G401.6 (cell line): ENCODE results near the gene BRME1.

Experiments used
- FAIRE-seq: peaks from 2 replicates; lab custom pipeline; 2012; peaks lifted over from hg19 to GRCh38; lab: Jason Lieb, UNC

The BRME1 gene

GRCh38 chr19:13905634-13906520 is at the start of gene BRME1, which contains the start of gene CC2D1A:
Gene BRME1, minus strand, starts transcription at chr19:13906117. Its CDS starts 1,225 bp downstream, at chr19:13904892.
Gene CC2D1A, plus strand, starts transcription at chr19:13906201. Its CDS starts 241 bp downstream, at chr19:13906442.
- FAIRE-seq = no peak

- FAIRE-seq = no peak
These were observed 48.3 kb upstream of the BRME1 start for GRCh38 chr19:13954185-13954584.

- FAIRE-seq = no peak
These were observed 47.1 kb upstream of the BRME1 start for GRCh38 chr19:13952931-13953531.

- peak; percentile 97 for FAIRE-seq
These were observed 46.4 kb upstream of the BRME1 start, which contains the start of gene DCAF15 for GRCh38 chr19:13952154-13952930. Gene DCAF15, plus strand, starts transcription at chr19:13952509. Its CDS starts 4 bp downstream, at chr19:13952513.

- FAIRE-seq = no peak
These were observed 45.9 kb upstream of the BRME1 start for GRCh38 chr19:13951799-13952153.

GRCh38 chr19:13951043-13951442 is 45.1 kb upstream of the BRME1 start:
- no peak for FAIRE-seq

GRCh38 chr19:13946414-13946813 is 40.5 kb upstream of the BRME1 start:
- no peak for FAIRE-seq

- FAIRE-seq = no peak
These were observed 36.2 kb upstream of the BRME1 start for GRCh38 chr19:13942023-13942684.

GRCh38 chr19:13938301-13939064 is 32.6 kb upstream of the BRME1 start, which contains the start of gene PODNL1:
Gene PODNL1, minus strand, starts transcription at chr19:13938417. Its CDS starts 236 bp downstream, at chr19:13938181.
- FAIRE-seq = no peak

- no peak for FAIRE-seq
These were observed 31.8 kb upstream of the BRME1 start for GRCh38 chr19:13937479-13938300.

GRCh38 chr19:13935765-13936510 is 30.0 kb upstream of the BRME1 start:
- no peak for FAIRE-seq

GRCh38 chr19:13934785-13935109 is 28.8 kb upstream of the BRME1 start:
- FAIRE-seq = no peak

- no peak for FAIRE-seq
These were observed 27.0 kb upstream of the BRME1 start for GRCh38 chr19:13932911-13933393.

GRCh38 chr19:13932149-13932637 is 26.3 kb upstream of the BRME1 start:
- FAIRE-seq = no peak

GRCh38 chr19:13931391-13932148 is 25.7 kb upstream of the BRME1 start:
- no peak for FAIRE-seq

GRCh38 chr19:13930402-13930801 is 24.5 kb upstream of the BRME1 start:
- FAIRE-seq = no peak

- no peak for FAIRE-seq
These were observed 24.0 kb upstream of the BRME1 start for GRCh38 chr19:13929956-13930355.

GRCh38 chr19:13929340-13929739 is 23.4 kb upstream of the BRME1 start:
- FAIRE-seq = no peak

GRCh38 chr19:13926715-13927114 is 20.8 kb upstream of the BRME1 start:
- FAIRE-seq = no peak
